ENCODE results near the gene MCC.

DNA sequence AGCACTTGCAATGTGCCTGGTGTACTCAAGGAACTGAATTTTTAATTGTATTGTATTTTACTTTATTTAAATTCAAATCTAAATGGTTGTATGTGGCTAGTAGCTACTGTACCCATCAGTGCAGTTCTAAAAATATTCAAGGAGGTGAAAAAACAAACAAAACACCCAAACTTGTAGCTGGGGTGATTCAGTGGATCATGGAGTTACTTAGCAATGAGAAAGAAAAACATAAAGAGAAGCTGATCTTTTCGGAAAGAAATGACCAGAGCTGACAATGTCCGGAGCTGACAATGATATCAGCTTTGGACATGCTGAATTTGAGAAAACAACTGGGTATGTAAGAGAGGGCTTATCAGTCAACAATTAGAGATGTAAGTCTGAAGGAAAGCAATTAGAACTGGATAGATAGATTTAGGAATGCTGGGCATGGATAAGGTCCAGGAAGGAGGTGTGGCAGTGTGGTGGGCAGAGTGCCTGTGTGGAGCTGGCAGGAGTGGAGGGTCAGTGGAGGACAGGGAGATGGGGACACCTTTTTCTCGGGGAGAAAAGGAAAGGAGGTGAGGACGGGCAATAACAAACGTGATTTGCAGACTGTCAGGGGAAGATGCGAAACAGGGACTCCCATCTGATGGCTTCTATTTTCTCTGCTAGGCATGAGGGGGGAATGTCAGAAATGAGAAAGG is 398.5 kb downstream of the MCC start:
- TF ChIP-seq, protein P1, sequence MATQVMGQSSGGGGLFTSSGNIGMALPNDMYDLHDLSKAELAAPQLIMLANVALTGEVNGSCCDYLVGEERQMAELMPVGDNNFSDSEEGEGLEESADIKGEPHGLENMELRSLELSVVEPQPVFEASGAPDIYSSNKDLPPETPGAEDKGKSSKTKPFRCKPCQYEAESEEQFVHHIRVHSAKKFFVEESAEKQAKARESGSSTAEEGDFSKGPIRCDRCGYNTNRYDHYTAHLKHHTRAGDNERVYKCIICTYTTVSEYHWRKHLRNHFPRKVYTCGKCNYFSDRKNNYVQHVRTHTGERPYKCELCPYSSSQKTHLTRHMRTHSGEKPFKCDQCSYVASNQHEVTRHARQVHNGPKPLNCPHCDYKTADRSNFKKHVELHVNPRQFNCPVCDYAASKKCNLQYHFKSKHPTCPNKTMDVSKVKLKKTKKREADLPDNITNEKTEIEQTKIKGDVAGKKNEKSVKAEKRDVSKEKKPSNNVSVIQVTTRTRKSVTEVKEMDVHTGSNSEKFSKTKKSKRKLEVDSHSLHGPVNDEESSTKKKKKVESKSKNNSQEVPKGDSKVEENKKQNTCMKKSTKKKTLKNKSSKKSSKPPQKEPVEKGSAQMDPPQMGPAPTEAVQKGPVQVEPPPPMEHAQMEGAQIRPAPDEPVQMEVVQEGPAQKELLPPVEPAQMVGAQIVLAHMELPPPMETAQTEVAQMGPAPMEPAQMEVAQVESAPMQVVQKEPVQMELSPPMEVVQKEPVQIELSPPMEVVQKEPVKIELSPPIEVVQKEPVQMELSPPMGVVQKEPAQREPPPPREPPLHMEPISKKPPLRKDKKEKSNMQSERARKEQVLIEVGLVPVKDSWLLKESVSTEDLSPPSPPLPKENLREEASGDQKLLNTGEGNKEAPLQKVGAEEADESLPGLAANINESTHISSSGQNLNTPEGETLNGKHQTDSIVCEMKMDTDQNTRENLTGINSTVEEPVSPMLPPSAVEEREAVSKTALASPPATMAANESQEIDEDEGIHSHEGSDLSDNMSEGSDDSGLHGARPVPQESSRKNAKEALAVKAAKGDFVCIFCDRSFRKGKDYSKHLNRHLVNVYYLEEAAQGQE (IDR thresholded peaks at IDR 0.05; ENCODE audit: insufficient replicate concordance, low read depth) = no peak
- TF ChIP-seq POLR2AphosphoS5 (IDR thresholded peaks at IDR 0.05; ENCODE audit: low read depth) (no peak), CTCF (IDR thresholded peaks at IDR 0.05; ENCODE audit: insufficient read depth, low read length) (no peak), SPI1 (IDR thresholded peaks at IDR 0.05; ENCODE audit: borderline replicate concordance, low read depth) (no peak)
